ENCODE data around the gene PRDM16. TPM values are rescaled to one million over a fixed set of nuclear protein-coding genes. Genes with fewer than 3 reads are reported as not detected.

PRDM16 gene
- total RNA-seq, 1 experiment from 2014 or later: 0.04 TPM

DNA sequence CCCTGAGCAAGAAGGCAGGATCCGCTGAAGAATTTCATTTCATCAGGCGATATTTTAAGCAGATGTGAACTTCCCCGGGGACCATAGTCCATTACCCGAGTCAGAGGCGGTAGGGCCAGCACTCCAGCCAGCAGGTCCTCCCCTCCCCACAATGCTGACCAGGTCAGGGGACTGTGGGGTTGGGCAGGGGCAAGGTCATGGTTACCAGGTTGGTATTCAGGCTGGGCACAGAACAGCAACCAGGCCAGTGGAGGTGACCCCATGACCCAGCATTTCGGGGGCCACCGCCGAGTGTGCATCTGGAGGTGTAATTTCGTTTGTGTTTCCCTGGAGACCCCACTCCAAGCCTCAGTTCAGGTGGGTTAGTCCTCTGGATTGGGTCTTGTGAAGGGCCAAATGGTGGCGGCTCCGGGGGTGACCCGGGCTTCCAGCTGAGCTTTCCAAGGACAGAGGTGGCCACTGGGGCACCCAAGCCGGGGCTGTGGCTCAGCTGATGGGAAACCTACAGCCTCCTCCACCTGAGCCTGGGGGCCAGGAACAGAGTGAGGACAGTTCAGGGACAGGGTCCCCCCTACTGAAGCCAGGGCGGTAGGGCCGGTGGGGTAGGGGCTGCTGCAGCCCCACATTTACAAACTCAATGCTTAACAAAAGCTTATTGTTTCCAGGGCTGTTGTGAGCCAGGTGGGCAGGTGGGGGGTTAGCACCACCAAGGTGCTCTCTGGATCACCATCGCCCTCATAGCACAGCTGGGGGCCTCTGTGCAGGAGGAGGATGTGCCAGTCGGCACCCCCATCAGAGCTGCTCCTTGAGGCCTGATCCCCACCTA lies 2.8 kb downstream of the PRDM16 start:
- peaks cover 3% of the 10 kb centered on the region; the same call in 1 of the 2 replicates for H3K4me1 ChIP-seq (ENCODE audit: insufficient read depth, low read length)
- H4K20me1 ChIP-seq (ENCODE audit: low read length): no peaks in the 10 kb centered on the region
- no peak for DNase-seq
- POLR2A ChIA-PET (ENCODE audit: unreplicated experiment): no interaction called here
- H3K27me3 ChIP-seq (ENCODE audit: low read length): peaks cover 79% of the 10 kb centered on the region
- H3K27ac ChIP-seq (ENCODE audit: low read length): no peak overlapping the region
- no peak overlapping the region for H2AFZ ChIP-seq (ENCODE audit: low read length)
- TF ChIP-seq, protein P1, sequence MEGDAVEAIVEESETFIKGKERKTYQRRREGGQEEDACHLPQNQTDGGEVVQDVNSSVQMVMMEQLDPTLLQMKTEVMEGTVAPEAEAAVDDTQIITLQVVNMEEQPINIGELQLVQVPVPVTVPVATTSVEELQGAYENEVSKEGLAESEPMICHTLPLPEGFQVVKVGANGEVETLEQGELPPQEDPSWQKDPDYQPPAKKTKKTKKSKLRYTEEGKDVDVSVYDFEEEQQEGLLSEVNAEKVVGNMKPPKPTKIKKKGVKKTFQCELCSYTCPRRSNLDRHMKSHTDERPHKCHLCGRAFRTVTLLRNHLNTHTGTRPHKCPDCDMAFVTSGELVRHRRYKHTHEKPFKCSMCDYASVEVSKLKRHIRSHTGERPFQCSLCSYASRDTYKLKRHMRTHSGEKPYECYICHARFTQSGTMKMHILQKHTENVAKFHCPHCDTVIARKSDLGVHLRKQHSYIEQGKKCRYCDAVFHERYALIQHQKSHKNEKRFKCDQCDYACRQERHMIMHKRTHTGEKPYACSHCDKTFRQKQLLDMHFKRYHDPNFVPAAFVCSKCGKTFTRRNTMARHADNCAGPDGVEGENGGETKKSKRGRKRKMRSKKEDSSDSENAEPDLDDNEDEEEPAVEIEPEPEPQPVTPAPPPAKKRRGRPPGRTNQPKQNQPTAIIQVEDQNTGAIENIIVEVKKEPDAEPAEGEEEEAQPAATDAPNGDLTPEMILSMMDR (conservative IDR thresholded peaks at IDR 0.05; ENCODE audit: low read depth, low read length): no peak
- no peaks in the 10 kb centered on the region for H3K79me2 ChIP-seq (ENCODE audit: low read length)
- intact Hi-C loops (cut with micrococcal nuclease): no loop called here
- no peak overlapping the region for H3K4me2 ChIP-seq (ENCODE audit: low read length)
- no peaks in the 10 kb centered on the region for H3K9me2 ChIP-seq (replicated peaks; ENCODE audit: low read length)
- H3K9me3 ChIP-seq (ENCODE audit: low read length): no peaks in the 10 kb centered on the region
- H3K36me3 ChIP-seq (ENCODE audit: low read depth, low read length): no peaks in the 10 kb centered on the region
- H3F3A ChIP-seq (ENCODE audit: low read length, unreplicated experiment): no peaks in the 10 kb centered on the region
- no peak for ATAC-seq
- CTCF ChIA-PET: no interaction called here
- no TSS peak for BruUV-seq (replicated peaks)
- H3K9ac ChIP-seq (ENCODE audit: low read length): no peak overlapping the region
- no peak overlapping the region for H3K4me3 ChIP-seq (ENCODE audit: low read length)

DNA sequence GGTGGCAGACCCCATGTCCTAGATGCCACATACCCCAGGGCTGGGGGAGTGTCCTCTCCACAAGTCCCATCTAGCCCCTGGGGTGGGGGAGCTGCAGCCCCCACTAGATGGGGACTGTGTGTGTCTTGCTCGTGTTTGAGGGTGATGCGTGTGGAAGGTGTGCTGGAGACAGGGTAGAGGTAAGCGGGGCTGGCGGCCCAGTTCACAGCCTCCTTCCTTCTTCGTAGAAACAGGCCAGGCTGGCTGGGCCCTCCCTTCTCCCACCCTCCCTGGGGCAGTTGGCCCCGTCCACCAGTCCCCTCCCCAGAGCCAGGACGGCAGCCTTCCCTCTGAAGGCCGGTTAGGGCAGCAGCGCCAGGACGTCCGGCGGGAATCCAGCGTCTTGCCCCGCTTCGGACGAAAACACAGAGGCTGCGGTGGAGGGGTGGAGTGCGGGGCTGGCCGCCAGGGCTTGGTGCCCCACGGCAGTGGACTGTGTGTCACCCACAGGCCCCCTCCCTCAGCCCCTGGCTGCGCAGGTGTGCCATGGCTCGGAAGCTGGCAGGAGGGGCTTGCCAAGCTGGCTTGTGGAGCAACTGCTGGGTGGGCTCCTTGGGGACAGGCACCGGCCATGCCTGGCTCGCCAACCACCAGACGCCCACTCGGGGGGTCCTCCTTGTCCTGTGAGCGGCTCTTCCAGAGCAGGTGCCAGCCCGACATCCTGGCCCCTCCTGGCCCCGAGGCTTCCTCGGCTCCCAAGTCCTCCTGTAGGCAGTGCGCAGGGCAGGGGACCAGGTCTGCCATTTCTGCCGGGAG lies 3.6 kb downstream of the PRDM16 start:
- TF ChIP-seq EZH2phosphoT487 (IDR thresholded peaks at IDR 0.05; ENCODE audit: borderline replicate concordance, low read length) (no peak), EZH2 (IDR thresholded peaks at IDR 0.05; ENCODE audit: low read length, unreplicated experiment) (no peak)
- TF ChIP-seq, protein P1 (conservative IDR thresholded peaks at IDR 0.05; ENCODE audit: low read depth, low read length): no peak
- BruUV-seq (replicated peaks): no TSS peak

DNA sequence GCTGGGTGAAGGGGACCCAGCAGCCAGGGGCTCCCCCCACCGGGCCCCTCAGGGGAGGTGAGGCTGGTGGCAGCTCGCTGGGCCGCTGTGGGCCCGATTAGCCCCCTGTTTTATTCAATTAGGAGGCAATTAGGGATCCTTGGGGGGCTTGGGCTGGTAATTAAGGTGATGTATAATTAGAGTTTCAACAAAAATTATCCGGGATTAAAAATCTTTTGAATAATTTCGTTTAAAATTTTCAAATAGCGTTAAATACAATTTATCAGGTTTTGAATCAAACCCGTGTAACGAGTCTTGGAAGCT lies 4.1 kb downstream of the PRDM16 start:
- no peak for TF ChIP-seq EZH2phosphoT487 (IDR thresholded peaks at IDR 0.05; ENCODE audit: borderline replicate concordance, low read length)
- TF ChIP-seq, protein P1 (conservative IDR thresholded peaks at IDR 0.05; ENCODE audit: low read depth, low read length): no peak
- no peak for TF ChIP-seq EZH2 (IDR thresholded peaks at IDR 0.05; ENCODE audit: low read length, unreplicated experiment)
- Histone ChIP-seq H3K79me2 (ENCODE audit: low read length) (no peaks in the 10 kb centered on the region), H3K27ac (ENCODE audit: low read length) (no peak overlapping the region), H3K36me3 (ENCODE audit: low read depth, low read length) (no peaks in the 10 kb centered on the region), H3K9me2 (replicated peaks; ENCODE audit: low read length) (no peaks in the 10 kb centered on the region), H3K4me3 (ENCODE audit: low read length) (no peak overlapping the region), H3K27me3 (ENCODE audit: low read length) (peaks cover 79% of the 10 kb centered on the region), H4K20me1 (ENCODE audit: low read length) (no peaks in the 10 kb centered on the region), H3K4me1 (ENCODE audit: insufficient read depth, low read length) (peaks cover 3% of the 10 kb centered on the region; the same call in 1 of the 2 replicates), H3F3A (ENCODE audit: low read length, unreplicated experiment) (no peaks in the 10 kb centered on the region), H3K9me3 (ENCODE audit: low read length) (no peaks in the 10 kb centered on the region), H3K4me2 (ENCODE audit: low read length) (no peak overlapping the region), H2AFZ (ENCODE audit: low read length) (no peak overlapping the region), H3K9ac (ENCODE audit: low read length) (no peak overlapping the region)
- no peak for ATAC-seq
- POLR2A ChIA-PET (ENCODE audit: unreplicated experiment): no interaction called here
- intact Hi-C loops (cut with micrococcal nuclease): no loop called here
- CTCF ChIA-PET: no interaction called here
- DNase-seq: no peak
- no TSS peak for BruUV-seq (replicated peaks)

More for the DNA sequence above, 3.6 kb downstream of the PRDM16 start:
- CTCF ChIA-PET: no interaction called here
- no peak overlapping the region for H3K9ac ChIP-seq (ENCODE audit: low read length)
- intact Hi-C loops (cut with micrococcal nuclease): no loop called here
- H3K4me1 ChIP-seq (ENCODE audit: insufficient read depth, low read length): peaks cover 3% of the 10 kb centered on the region; the same call in 1 of the 2 replicates
- no peak overlapping the region for H3K4me2 ChIP-seq (ENCODE audit: low read length)
- no peak overlapping the region for H2AFZ ChIP-seq (ENCODE audit: low read length)
- no peak overlapping the region for H3K4me3 ChIP-seq (ENCODE audit: low read length)
- ATAC-seq (no peak), DNase-seq (no peak)
- H4K20me1 ChIP-seq (ENCODE audit: low read length): no peaks in the 10 kb centered on the region
- H3K9me3 ChIP-seq (ENCODE audit: low read length): no peaks in the 10 kb centered on the region
- no peak overlapping the region for H3K27ac ChIP-seq (ENCODE audit: low read length)
- H3K27me3 ChIP-seq (ENCODE audit: low read length): peaks cover 79% of the 10 kb centered on the region
- H3F3A ChIP-seq (ENCODE audit: low read length, unreplicated experiment): no peaks in the 10 kb centered on the region
- POLR2A ChIA-PET (ENCODE audit: unreplicated experiment): no interaction called here
- H3K36me3 ChIP-seq (ENCODE audit: low read depth, low read length): no peaks in the 10 kb centered on the region
- H3K9me2 ChIP-seq (replicated peaks; ENCODE audit: low read length): no peaks in the 10 kb centered on the region
- H3K79me2 ChIP-seq (ENCODE audit: low read length): no peaks in the 10 kb centered on the region
